ENCODE measurements around the gene RAB43.
"Not testable (repeated sequence)": the region's sequence is repeated elsewhere in the genome, so short reads cannot be mapped to it uniquely, and the experiment has no call there.

RAB43 gene

DNA sequence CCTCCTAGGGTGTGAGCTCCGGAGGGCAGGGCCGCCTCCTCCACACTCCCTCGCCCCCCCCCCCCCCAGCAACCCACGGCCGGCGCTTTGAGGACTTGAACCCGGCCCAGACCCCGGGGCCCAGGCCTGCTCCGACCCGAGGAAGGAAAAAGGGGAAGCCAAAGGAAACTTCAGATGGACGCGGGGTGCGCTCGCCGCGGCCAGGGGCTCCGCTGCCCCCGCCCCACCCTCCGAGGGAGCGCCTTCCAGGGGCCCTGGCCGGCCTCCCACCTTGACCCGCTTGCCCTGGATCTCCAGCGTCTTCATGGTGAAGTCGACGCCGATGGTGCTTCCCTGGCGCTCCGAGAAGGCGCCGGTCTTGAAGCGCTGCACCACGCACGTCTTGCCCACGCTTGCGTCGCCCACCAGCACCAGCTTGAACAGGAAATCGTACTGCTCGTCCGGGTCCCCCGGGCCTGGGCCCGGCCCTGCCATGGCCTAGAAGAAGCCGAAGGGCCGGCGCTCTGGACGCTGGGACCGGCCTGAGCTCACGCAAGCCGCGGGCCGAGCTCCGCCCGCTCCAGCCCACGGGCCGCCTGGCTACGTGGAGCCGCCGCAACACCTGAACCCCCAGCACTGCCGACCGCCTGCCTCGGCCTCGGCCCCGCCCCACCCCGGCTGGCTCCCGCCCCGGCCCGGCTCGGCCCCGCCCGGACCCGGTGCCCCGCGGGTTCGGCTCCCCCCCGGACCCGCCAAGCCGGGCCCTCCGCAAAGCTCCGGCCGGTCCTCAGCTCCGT lies 400 bp downstream of the RAB43 start:
- DNase-seq, result no peak

GRCh38 chr3:129120254-129121004 lies 1.2 kb downstream of the RAB43 start:
- DNase-seq, result peak; percentile 98

- peak; percentile 27 for DNase-seq
Observed at GRCh38 chr3:129119365-129120100, 2.1 kb downstream of the RAB43 start.

GRCh38 chr3:129118745-129119144 lies 2.9 kb downstream of the RAB43 start:
- peak; percentile 66 for DNase-seq

GRCh38 chr3:129117134-129117533 lies 4.5 kb downstream of the RAB43 start:
- no peak for DNase-seq

- no peak for DNase-seq
Observed at GRCh38 chr3:129116482-129116946, 5.1 kb downstream of the RAB43 start.

DNA sequence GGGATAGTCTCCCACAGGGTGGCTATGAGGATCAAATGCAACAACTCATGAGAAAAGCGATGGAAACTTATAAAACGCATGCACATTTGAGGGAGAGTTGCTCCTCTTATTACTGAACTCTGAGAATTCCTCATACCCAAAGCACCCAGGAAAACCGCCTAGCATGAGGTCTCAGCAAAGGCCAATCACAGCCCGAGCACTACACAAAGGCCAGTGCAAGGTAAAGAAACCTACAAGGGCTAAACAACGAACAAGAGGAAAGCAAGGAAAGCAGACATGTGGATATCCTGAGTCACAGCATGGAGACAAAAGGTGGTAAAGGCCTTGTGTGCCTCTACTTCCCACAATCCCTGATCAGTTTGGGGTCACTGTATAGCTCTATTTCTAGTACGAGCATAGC lies 7.1 kb downstream of the RAB43 start:
- no peak for DNase-seq

DNA sequence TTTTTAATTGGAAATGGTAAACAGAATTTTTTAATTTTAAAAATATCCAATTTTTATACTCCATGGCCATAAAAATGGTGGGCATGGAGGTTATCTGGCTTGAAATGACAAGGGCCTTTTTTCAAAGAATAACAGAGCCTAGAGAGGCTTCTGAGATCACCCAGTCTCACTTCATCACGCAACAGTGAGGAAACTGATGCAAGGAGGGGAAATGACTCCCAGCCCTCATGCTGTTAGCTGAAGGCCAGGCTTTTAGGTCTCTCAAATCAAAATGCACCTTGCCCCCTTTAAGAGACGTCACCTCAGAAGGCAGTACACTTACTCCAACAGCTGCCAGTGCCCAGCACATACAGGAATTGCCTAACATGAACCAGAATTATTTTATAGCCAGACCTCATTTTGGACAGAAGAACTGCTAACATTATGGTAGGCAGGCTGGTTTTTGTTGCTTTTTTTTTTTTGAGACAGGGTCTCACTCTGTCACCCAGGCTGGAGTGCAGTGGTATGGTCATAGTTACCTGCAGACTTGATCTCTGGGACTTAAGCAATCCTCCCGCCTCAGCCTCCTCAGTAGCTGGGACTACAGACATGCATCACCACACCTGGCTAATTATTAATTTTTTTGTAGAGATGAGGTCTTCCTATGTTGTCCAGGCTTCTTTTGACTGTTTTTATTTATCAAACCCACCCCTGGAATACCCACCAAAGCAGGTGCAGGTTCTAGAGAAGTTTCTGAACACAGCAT lies 9.1 kb downstream of the RAB43 start:
- DNase-seq, result peak; percentile 69

DNA sequence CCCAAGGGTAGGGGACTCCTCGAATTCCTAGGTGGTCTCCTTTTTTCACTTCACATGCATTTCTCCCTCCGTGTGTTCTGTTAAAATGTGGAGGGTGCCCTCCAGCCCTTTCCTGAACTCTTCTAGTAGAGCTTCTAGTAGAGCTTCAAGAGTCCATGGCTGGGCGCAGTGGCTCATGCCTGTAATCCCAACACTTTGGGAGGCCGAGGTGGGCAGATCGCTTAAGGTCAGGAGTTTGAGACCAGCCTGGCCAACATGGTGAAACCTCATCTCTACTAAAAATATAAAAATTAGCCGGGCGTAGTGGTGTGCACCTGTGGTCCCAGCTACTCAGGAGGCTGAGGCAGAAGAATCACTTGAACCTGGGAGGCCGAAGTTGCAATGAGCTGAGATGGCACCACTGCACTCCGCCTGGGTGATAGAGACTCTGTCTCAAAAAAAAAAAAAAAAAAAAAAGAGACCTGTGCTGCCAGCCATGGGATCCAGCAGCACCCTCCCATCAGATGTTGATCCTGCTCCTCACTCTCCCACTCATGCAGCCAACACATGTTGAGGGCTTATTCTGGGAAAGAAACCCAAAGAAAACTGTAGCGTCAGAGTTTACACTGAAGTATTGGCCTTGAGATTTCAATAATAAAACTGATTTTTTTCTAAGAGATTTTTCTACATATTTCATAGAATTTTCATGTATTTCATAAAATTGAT lies 10.4 kb downstream of the RAB43 start:
- DNase-seq, result not testable (repeated sequence)

- DNase-seq, result no peak
Observed at GRCh38 chr3:129107793-129108192, 13.8 kb downstream of the RAB43 start.

GRCh38 chr3:129106866-129107565 lies 14.6 kb downstream of the RAB43 start:
- DNase-seq, result no peak

DNA sequence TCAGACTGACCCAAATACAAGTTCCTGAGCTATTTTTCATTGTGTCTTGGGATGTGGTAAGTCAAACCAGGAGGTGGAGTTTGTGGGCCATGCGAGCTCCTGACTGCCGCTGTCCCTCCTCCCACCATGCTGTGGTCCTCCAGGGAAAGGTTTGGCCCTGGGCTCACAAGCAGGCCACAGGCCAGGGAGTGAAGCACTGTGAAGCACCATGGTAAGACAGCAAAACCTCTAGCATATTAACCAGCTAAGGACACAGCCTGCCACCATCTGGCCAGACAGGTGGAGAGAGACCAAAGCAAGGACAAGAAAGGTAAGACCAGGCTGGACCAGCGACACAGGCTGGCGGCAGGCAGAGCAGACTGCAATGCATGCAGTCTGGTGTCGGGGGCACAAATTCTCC lies 15.3 kb downstream of the RAB43 start:
- no peak for DNase-seq

- no peak for DNase-seq
Observed at GRCh38 chr3:129105862-129106261, 15.7 kb downstream of the RAB43 start.

GRCh38 chr3:129104498-129105079 lies 17.0 kb downstream of the RAB43 start:
- DNase-seq, result no peak

GRCh38 chr3:129104051-129104450 lies 17.6 kb downstream of the RAB43 start:
- DNase-seq, result no peak

DNA sequence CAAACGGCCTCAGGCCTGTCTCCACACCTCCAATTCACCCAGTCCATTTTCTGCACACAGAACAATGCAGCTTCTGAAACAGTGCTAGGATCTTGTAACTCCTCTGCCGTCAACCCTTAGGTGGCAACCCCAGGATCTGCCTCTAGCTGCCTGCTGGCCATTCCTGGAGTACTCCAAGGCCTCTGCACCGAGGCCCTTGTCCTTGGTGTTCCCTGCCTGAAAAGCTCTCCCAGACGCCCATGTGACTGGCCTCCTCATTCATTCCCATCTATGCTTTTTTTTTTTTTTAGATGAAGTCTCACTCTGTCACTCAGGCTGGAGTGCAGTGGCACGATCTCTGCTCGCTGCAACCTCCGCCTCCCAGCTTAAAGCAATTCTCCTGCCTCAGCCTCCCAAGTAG lies 18.3 kb downstream of the RAB43 start:
- DNase-seq, result no peak

DNA sequence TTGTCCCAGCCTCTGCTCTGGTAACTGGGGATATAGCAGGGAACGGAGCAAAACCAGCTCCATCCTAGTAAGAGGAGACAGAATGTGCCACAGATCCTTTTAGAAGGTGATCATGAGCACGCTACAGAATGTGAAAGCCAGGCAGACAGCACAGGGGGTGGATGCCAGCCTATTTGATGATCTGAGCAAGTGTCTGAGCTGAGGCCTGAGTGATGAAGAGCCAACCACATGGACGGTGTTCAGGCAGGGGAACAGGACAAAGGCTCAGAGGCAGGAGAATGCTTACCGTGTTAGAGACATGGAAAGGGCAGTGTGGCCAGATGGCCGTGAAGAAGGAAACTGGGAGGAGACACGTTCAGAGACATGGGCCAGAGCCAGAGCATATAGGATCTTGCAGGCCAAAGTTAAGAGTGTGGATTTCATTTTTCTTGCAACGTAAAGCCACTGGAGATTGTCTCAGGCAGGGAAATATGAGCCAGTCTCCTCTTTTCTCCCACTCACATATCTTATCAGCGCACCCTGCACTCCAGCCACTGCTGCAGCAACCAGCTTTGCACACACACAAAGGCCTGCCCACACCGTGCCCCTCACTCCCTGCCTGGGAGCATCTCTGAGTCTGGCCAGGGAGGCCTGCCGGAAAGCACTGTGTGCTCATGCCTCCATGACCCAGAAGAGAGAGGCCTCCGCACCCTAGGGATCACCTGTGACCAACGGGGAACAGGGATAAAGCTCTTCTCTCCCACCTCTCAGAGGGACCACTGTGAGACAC lies 20.1 kb downstream of the RAB43 start:
- no peak for DNase-seq

DNA sequence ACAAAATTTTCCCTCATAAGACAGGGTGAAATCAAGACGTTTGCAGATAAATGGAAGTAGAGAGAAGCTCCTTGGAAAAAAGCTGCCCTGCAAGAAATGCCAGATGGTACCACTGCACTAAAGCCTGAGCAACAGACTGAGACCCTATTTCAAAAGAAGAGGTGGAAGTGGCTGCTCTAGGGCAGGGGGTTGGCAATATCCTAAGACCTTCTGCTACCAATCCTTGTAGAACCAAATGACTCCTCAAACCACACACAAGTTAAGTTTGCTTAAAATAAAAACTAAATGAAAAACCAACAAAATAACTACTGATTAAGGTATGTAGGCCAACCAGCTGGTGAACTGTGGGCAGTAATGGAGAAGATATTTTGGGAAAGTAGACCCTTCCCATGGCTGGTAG lies 21.3 kb downstream of the RAB43 start:
- no peak for DNase-seq

DNA sequence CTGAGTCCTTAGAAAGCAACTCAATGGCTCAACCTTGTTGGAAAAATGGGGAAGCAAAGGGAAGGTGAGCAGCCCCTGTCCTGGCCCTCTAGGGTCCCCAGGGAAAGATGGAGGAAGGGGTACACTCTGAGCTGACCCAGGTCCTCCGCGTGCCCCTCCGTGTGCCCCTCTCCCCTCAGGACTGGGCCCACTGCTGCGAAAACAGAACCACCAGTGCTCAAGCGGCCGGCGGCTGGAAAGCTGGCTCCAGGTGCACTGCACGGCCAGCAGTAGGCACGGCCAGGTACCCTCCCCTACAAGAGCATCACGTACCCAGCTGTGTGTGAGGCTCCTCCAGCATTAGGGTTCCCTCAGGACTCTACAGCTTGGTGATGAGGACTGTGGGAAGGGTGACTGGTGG lies 26.3 kb downstream of the RAB43 start:
- DNase-seq, result no peak

- DNase-seq, result not testable (repeated sequence)
Observed at GRCh38 chr3:129088312-129088711, 33.3 kb downstream of the RAB43 start.
